Peyer's patch (tissue), 4 donors: Measurements from ENCODE around the gene ANKLE2. TPM values are rescaled to one million over a fixed set of nuclear protein-coding genes. Genes with fewer than 3 reads are reported as not detected.

Source experiments
- DNase-seq, 3 donors: peaks; one replicate each; pipeline ENCODE4 v3.0.0-alpha.2; 2017 to 2019
- H3K27ac ChIP-seq, 4 donors: fragments of 200-600 bp; sonication (generic); one replicate each; pipeline ENCODE4 v1.5.1; 2016 to 2019
- H3K27me3 ChIP-seq, 2 donors: fragments of 200-600 bp; sonication (generic); one replicate each; pipeline ENCODE4 v1.5.1; 2019
- H3K36me3 ChIP-seq, 3 donors: fragments of 200-600 bp; sonication (generic); one replicate each; pipeline ENCODE4 v1.5.1; 2016 to 2019
- H3K4me1 ChIP-seq, 4 donors: fragments of 200-600 bp; sonication (generic); one replicate each; pipeline ENCODE4 v1.5.1; 2016 to 2019
- H3K4me3 ChIP-seq, 4 donors: fragments of 200-600 bp; sonication (generic); 1 replicate in 3 of 4; 2 replicates in 1 of 4; pipeline ENCODE4 v1.5.1; 2016 to 2019; ENCODE audit warnings: mild to moderate bottlenecking in 1 of 4
- H3K9me3 ChIP-seq, 4 donors: fragments of 200-600 bp; sonication (generic); one replicate each; pipeline ENCODE4 v1.5.1; 2016 to 2019; ENCODE audit warnings: mild to moderate bottlenecking in 1 of 4
- POLR2A ChIP-seq, 2 donors: fragments of 450-650 bp; IDR thresholded peaks; one replicate each; pipeline ENCODE4 v1.5.1; 2017; ENCODE audit warnings: antibody characterized with exemption in 2 of 2, mild to moderate bottlenecking in 2 of 2, moderate library complexity in 2 of 2
- total RNA-seq, 4 donors: library from RNA; depleted of rRNA; stranded (reverse); fragments of >200 nt; gene quantifications; one replicate each; pipeline ENCODE4 v1.1.0, GENCODE V29; 2016
- TF ChIP-seq, protein P1 (sequence below), 6 experiments: fragments of 450-650 bp in 4 of 6; fragments of 200-600 bp in 2 of 6; sonication (generic) in 1 of 6; IDR thresholded peaks; one replicate each; pipeline ENCODE4 v1.5.1; 2017 to 2019; ENCODE audit warnings: antibody characterized with exemption in 6 of 6, mild to moderate bottlenecking in 3 of 6, moderate library complexity in 1 of 6

The ANKLE2 gene
- total RNA-seq, 4 donors from 2014 or later = 69.0 to 286 (median 133) TPM

GRCh38 chr12:132690112-132690511, 71.5 kb downstream of the ANKLE2 start:
- peaks cover 0 to 15% (median 0%) of the 10 kb centered on the region in 3 donors for H3K36me3 ChIP-seq
- no peaks in the 10 kb centered on the region for H3K9me3 ChIP-seq
- peaks cover 0 to 21% (median 6%) of the 10 kb centered on the region in 4 donors for H3K4me1 ChIP-seq
- DNase-seq = no peak
- peak overlapping the region in 1 of 4 donors; percentile 90 for H3K27ac ChIP-seq
- TF ChIP-seq, protein P1, sequence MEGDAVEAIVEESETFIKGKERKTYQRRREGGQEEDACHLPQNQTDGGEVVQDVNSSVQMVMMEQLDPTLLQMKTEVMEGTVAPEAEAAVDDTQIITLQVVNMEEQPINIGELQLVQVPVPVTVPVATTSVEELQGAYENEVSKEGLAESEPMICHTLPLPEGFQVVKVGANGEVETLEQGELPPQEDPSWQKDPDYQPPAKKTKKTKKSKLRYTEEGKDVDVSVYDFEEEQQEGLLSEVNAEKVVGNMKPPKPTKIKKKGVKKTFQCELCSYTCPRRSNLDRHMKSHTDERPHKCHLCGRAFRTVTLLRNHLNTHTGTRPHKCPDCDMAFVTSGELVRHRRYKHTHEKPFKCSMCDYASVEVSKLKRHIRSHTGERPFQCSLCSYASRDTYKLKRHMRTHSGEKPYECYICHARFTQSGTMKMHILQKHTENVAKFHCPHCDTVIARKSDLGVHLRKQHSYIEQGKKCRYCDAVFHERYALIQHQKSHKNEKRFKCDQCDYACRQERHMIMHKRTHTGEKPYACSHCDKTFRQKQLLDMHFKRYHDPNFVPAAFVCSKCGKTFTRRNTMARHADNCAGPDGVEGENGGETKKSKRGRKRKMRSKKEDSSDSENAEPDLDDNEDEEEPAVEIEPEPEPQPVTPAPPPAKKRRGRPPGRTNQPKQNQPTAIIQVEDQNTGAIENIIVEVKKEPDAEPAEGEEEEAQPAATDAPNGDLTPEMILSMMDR (IDR thresholded peaks at IDR 0.05) = no peak
- no peak for TF ChIP-seq POLR2A (IDR thresholded peaks at IDR 0.05)
- H3K4me3 ChIP-seq = no peak overlapping the region
- no peaks in the 10 kb centered on the region for H3K27me3 ChIP-seq

DNA sequence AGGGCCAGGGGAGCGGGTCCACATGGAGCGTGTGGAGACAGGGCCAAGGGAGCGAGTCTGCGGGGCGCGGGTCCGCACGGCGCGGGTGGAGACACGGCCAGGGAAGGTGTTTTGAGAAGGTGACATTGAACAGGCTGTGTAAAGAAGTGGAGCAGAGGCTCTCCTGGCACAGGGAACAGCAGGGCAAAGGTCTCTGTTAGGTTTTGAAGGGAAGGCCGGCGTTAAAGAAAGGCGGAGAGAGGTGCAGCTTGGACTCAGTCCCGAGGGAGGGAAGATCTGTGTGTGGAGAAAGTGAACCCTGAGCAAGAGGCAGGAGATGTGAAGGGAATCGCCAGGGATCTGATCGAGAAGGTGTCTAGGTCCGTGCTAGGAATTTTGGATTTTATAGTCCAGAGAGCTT, 72.4 kb downstream of the ANKLE2 start:
- Histone ChIP-seq H3K36me3 (peaks cover 0 to 14% (median 0%) of the 10 kb centered on the region in 3 donors), H3K9me3 (no peaks in the 10 kb centered on the region), H3K27me3 (no peaks in the 10 kb centered on the region), H3K27ac (peak overlapping the region in 2 of 4 donors; percentile 81 to 90), H3K4me3 (peak overlapping the region in 3 of 4 donors; percentile 12 to 54 (median 47)), H3K4me1 (peaks cover 0 to 22% (median 6%) of the 10 kb centered on the region in 4 donors)
- peak; percentile 73 to 89 for TF ChIP-seq POLR2A (IDR thresholded peaks at IDR 0.05)
- TF ChIP-seq, protein P1 (IDR thresholded peaks at IDR 0.05) = no peak
- peak in 2 of 3 donors; percentile 79 to 82 for DNase-seq

DNA sequence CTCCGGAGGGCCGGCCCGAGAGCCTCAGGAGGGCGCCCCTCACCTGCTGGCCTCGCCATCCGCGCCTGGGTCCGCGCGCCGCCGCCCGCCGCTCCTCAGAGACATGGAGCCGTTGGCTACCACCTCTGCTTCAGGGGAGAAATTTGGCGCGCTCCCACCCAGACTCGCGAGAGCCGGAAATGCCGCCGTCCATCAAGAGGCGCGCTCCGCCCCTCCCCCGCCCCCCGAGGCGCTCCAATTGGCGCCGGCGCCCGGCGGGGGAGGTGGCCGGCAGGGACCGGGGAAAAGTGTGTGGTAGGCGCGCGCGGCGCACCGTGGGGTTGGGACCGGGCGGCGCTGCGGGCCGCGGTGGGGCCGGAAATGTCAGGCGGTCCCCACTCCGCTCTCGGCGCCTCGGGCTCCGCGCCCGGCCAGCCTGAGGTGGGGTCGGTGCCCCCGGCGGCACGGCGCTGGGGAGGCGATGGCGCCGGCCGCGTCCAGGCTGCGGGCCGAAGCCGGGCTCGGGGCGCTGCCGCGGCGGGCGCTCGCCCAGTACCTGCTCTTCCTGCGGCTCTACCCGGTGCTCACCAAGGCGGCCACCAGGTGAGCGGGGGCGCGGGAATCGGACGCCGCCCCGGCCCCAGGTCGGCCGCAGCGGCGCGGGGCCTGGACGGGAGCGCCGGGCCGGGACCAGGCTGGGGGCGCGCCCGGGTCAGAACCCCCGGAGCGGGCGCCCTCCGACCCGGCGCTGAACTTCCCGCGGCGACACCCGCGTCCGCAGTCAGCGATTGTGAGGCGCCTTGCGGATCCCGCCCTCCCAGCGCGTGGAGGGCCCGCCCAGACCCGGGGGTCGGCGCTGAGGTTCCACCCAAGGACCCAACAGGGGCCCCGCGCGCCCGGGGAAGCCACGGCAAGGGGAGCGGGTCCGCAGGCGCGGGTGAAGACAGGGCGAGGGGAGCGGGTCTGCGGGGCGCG, 74.1 kb downstream of the ANKLE2 start, which contains the start of the genes POLE and PXMP2:
POLE (minus strand) TSS at position 132 of the 954 bp plus-strand sequence; CDS start at position 105, 27 bp downstream.
PXMP2 (plus strand) TSS at position 377 of the 954 bp plus-strand sequence; CDS start at position 461, 84 bp downstream.
- DNase-seq = peak; percentile 94 to 98 (median 98)
- Histone ChIP-seq H3K36me3 (peaks cover 0 to 14% (median 0%) of the 10 kb centered on the region in 3 donors), H3K27ac (peak within 1 kb of the TSS; percentile 77 to 93 (median 80)), H3K4me1 (peaks cover 0 to 22% (median 6%) of the 10 kb centered on the region in 4 donors), H3K4me3 (peak within 1 kb of the TSS; percentile 86 to 99 (median 96)), H3K27me3 (no peaks in the 10 kb centered on the region), H3K9me3 (no peaks in the 10 kb centered on the region)
- TF ChIP-seq POLR2A (IDR thresholded peaks at IDR 0.05) = peak; percentile 58 to 85
- TF ChIP-seq, protein P1 (IDR thresholded peaks at IDR 0.05) = peak in 4 of 6 experiments; percentile 1 to 24 (median 15)

- no peak for DNase-seq
- H3K4me3 ChIP-seq = peak overlapping the region; percentile 86 to 99 (median 96)
- peaks cover 0 to 22% (median 6%) of the 10 kb centered on the region in 4 donors for H3K4me1 ChIP-seq
- peaks cover 0 to 13% (median 0%) of the 10 kb centered on the region in 3 donors for H3K36me3 ChIP-seq
- no peaks in the 10 kb centered on the region for H3K27me3 ChIP-seq
- TF ChIP-seq POLR2A (IDR thresholded peaks at IDR 0.05) = no peak
- TF ChIP-seq, protein P1 (IDR thresholded peaks at IDR 0.05) = no peak
- no peaks in the 10 kb centered on the region for H3K9me3 ChIP-seq
- H3K27ac ChIP-seq = peak overlapping the region; percentile 77 to 93 (median 80)
Observed at GRCh38 chr12:132686825-132687210, 74.8 kb downstream of the ANKLE2 start.

GRCh38 chr12:132685400-132685799, 76.2 kb downstream of the ANKLE2 start:
- Histone ChIP-seq H3K27me3 (no peaks in the 10 kb centered on the region), H3K27ac (no peak overlapping the region), H3K9me3 (no peaks in the 10 kb centered on the region), H3K36me3 (no peaks in the 10 kb centered on the region), H3K4me3 (no peak overlapping the region), H3K4me1 (peaks cover 0 to 22% (median 6%) of the 10 kb centered on the region in 4 donors)
- no peak for DNase-seq
- no peak for TF ChIP-seq POLR2A (IDR thresholded peaks at IDR 0.05)
- TF ChIP-seq, protein P1 (IDR thresholded peaks at IDR 0.05) = no peak
